GM10248 (cell line): ENCODE results near the gene ATP8B2.

Source experiments
- CTCF ChIA-PET: fragments of 300-600 bp; sonication (Branson Sonifier 250); formaldehyde crosslinking; extraction: SDS; loops from one replicate; lab custom pipeline; 2021; ENCODE audit warnings: antibody characterized with exemption; lab: Yijun Ruan, JAX
- POLR2A ChIA-PET: fragments of 350-650 bp; sonication (Branson Sonifier 250); formaldehyde crosslinking; extraction: SDS; loops from one replicate; lab custom pipeline; 2020; ENCODE audit warnings: antibody characterized with exemption; lab: Yijun Ruan, JAX
- DNase-seq: peaks from one replicate; pipeline ENCODE4 v3.0.0; 2012; ENCODE audit errors: extremely low spot score
- CTCF ChIP-seq: IDR thresholded peaks from 2 replicates; pipeline ENCODE4 v1.5.1; 2012; ENCODE audit warnings: mild to moderate bottlenecking, low read depth; ENCODE audit errors: extremely low read depth, missing control alignments, control extremely low read depth

The ATP8B2 gene

GRCh38 chr1:154325583-154326545, 539 bp downstream of the ATP8B2 start:
- peak; percentile 50 for DNase-seq
- CTCF ChIA-PET, result interaction anchor here (0.8 to 15.6 kb wide), 15 partner anchors 9 to 360 kb away, joined by 3 to 211 read pairs (median 4); no protein-coding TSS in a partner anchor
- POLR2A ChIA-PET, result interaction anchor here (0.5 to 0.6 kb wide), 2 partner anchors 11 to 160 kb away, joined by 3 to 5 read pairs; no protein-coding TSS in a partner anchor
- peak; percentile 14 for TF ChIP-seq CTCF

- no peak for DNase-seq
- ChIA-PET POLR2A (no interaction called here), CTCF (interaction anchor here (1.0 to 15.6 kb wide), 11 partner anchors 8 to 361 kb away, joined by 3 to 211 read pairs (median 6); no protein-coding TSS in a partner anchor)
- TF ChIP-seq CTCF, result no peak
Measured at GRCh38 chr1:154326546-154327465, 1.5 kb downstream of the ATP8B2 start.

- no peak for DNase-seq
- ChIA-PET POLR2A (no interaction called here), CTCF (interaction anchor here (0.7 to 15.6 kb wide), 11 partner anchors 7 to 219 kb away, joined by 3 to 211 read pairs (median 6); no protein-coding TSS in a partner anchor)
- no peak for TF ChIP-seq CTCF
Measured at GRCh38 chr1:154327466-154328317, 2.4 kb downstream of the ATP8B2 start.

- no peak for TF ChIP-seq CTCF
- DNase-seq, result peak; percentile 85
- CTCF ChIA-PET, result interaction anchor here (0.7 to 15.6 kb wide), 10 partner anchors 6 to 218 kb away, joined by 3 to 211 read pairs (median 6); no protein-coding TSS in a partner anchor
- POLR2A ChIA-PET, result no interaction called here
Measured at GRCh38 chr1:154328318-154329151, 3.2 kb downstream of the ATP8B2 start.

- no peak for DNase-seq
- no peak for TF ChIP-seq CTCF
- CTCF ChIA-PET, result interaction anchor here (0.8 to 15.6 kb wide), 6 partner anchors 18 to 217 kb away, joined by 3 to 211 read pairs (median 4); no protein-coding TSS in a partner anchor
- POLR2A ChIA-PET, result no interaction called here
Measured at GRCh38 chr1:154329152-154329521, 3.8 kb downstream of the ATP8B2 start.
